Caco-2 (cell line): ENCODE measurements around the gene ANXA2. TPM values are rescaled to one million over a fixed set of nuclear protein-coding genes. Genes with fewer than 3 reads are reported as not detected.

Source experiments
- BruUV-seq: library from RNA; stranded (reverse); fragments of 400-500 nt; replicated peaks from 2 replicates; lab custom pipeline; 2021; lab: Mats Ljungman, UMichigan
- CTCF ChIA-PET: fragments of 300-600 bp; sonication (Branson Sonifier 250); formaldehyde crosslinking; loops from one replicate; lab custom pipeline; 2022; ENCODE audit warnings: antibody characterized with exemption; lab: Charles Lee
- POLR2A ChIA-PET: fragments of 300-600 bp; sonication (Branson Sonifier 250); formaldehyde crosslinking; loops from one replicate; lab custom pipeline; 2022; ENCODE audit warnings: antibody characterized with exemption; lab: Charles Lee
- DNase-seq, 2 experiments: peaks; one replicate each; pipeline versions ENCODE4 v3.0.0 to v3.0.0-alpha.2; 2020 to 2022
- H3K27me3 ChIP-seq: replicated peaks from 2 replicates; pipeline ENCODE4 v1.6.0; 2011; ENCODE audit warnings: low read length; ENCODE audit not compliant: control insufficient read depth, insufficient read depth
- H3K36me3 ChIP-seq: 2 replicates; pipeline ENCODE4 v1.5.1; 2011; ENCODE audit warnings: low read length; ENCODE audit not compliant: control insufficient read depth, insufficient read depth
- H3K4me1 ChIP-seq: fragments of 250-450 bp; sonication (Bioruptor Pico); 2 replicates; pipeline ENCODE4 v1.5.1; 2020; ENCODE audit warnings: mild to moderate bottlenecking
- H3K4me3 ChIP-seq: 2 replicates; pipeline ENCODE4 v1.5.1; 2011; ENCODE audit warnings: low read depth, mild to moderate bottlenecking, control low read depth, low read length
- H3K9me3 ChIP-seq: fragments of 250-450 bp; sonication (Bioruptor Pico); 2 replicates; pipeline ENCODE4 v1.5.1; 2020; ENCODE audit warnings: mild to moderate bottlenecking, moderate library complexity
- H3K27ac Mint-ChIP-seq: one replicate; pipeline ENCODE4 v1.8.0; 2022; ENCODE audit warnings: mixed read lengths; ENCODE audit not compliant: unreplicated experiment
- H3K27me3 Mint-ChIP-seq: one replicate; pipeline ENCODE4 v1.8.0; 2022; ENCODE audit warnings: mixed read lengths; ENCODE audit not compliant: insufficient read depth, unreplicated experiment
- H3K36me3 Mint-ChIP-seq: one replicate; pipeline ENCODE4 v1.8.0; 2022; ENCODE audit warnings: mild to moderate bottlenecking, mixed read lengths; ENCODE audit not compliant: insufficient read depth, unreplicated experiment
- H3K4me1 Mint-ChIP-seq: one replicate; pipeline ENCODE4 v1.8.0; 2022; ENCODE audit warnings: low read depth, mixed read lengths; ENCODE audit not compliant: unreplicated experiment
- H3K4me3 Mint-ChIP-seq: one replicate; pipeline ENCODE4 v1.8.0; 2022; ENCODE audit warnings: mild to moderate bottlenecking, moderate library complexity, mixed read lengths; ENCODE audit not compliant: unreplicated experiment
- H3K9me3 Mint-ChIP-seq: one replicate; pipeline ENCODE4 v1.8.0; 2022; ENCODE audit warnings: mixed read lengths; ENCODE audit not compliant: unreplicated experiment
- intact Hi-C: fragments of 100-400 bp; cut with micrococcal nuclease; formaldehyde crosslinking; loops from one replicate; pipeline ENCODE4 v1.10.0; 2022; ENCODE audit not compliant: unreplicated experiment
- total RNA-seq: library from RNA; stranded (reverse); gene quantifications from 2 replicates; pipeline ENCODE4 v1.2.3, GENCODE V29; 2022
- TF ChIP-seq, protein P1 (sequence below), 2 experiments: fragments of 200-600 bp in 1 of 2; IDR thresholded peaks; 1 replicate in 1 of 2; 2 replicates in 1 of 2; pipeline versions ENCODE4 v1.5.1 to v1.8.0; 2011 to 2022; ENCODE audit warnings: antibody characterized with exemption in 1 of 2, control low read depth in 1 of 2, inconsistent platforms in 1 of 2, low read depth in 1 of 2, low read length in 1 of 2, mild to moderate bottlenecking in 1 of 2, moderate library complexity in 1 of 2; ENCODE audit not compliant: insufficient read depth in 1 of 2, severe bottlenecking in 1 of 2, unreplicated experiment in 1 of 2

ANXA2 gene
- total RNA-seq, 1 experiment from 2014 or later: 1,141 TPM

DNA sequence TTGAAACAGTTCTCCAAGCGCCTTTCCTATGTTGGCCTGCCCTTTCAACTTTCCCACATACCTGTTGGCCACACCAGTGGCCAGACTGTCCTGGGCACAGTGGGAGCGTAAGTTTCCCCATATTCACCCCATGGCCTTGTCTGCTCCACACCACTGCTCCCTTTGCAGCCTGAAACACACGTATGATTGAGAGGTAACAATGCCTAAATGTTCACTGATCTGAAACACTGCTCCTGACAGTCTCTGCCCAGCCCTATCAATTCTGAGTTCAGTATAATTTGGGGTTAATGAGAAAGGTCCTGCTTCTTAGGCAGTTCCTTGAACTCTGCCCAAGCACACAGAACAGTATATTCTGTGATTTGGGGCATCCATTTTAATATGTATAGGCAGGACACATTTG lies 52.2 kb downstream of the ANXA2 start:
- Histone ChIP-seq H3K36me3 (peaks cover 3% of the 10 kb centered on the region), H3K27me3 (no peaks in the 10 kb centered on the region), H3K9me3 (no peaks in the 10 kb centered on the region), H3K4me3 (no peak overlapping the region), H3K4me1 (no peaks in the 10 kb centered on the region; the same call in 1 of the 2 replicates)
- Mint-ChIP-seq H3K27ac (peak overlapping the region; percentile 26), H3K27me3 (no peaks in the 10 kb centered on the region), H3K9me3 (no peaks in the 10 kb centered on the region), H3K4me3 (no peak overlapping the region), H3K36me3 (peaks cover 87% of the 10 kb centered on the region), H3K4me1 (peaks cover 7% of the 10 kb centered on the region)
- CTCF ChIA-PET: no interaction called here
- POLR2A ChIA-PET: no interaction called here
- intact Hi-C loops: no loop called here
- TF ChIP-seq, protein P1, sequence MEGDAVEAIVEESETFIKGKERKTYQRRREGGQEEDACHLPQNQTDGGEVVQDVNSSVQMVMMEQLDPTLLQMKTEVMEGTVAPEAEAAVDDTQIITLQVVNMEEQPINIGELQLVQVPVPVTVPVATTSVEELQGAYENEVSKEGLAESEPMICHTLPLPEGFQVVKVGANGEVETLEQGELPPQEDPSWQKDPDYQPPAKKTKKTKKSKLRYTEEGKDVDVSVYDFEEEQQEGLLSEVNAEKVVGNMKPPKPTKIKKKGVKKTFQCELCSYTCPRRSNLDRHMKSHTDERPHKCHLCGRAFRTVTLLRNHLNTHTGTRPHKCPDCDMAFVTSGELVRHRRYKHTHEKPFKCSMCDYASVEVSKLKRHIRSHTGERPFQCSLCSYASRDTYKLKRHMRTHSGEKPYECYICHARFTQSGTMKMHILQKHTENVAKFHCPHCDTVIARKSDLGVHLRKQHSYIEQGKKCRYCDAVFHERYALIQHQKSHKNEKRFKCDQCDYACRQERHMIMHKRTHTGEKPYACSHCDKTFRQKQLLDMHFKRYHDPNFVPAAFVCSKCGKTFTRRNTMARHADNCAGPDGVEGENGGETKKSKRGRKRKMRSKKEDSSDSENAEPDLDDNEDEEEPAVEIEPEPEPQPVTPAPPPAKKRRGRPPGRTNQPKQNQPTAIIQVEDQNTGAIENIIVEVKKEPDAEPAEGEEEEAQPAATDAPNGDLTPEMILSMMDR (IDR thresholded peaks at IDR 0.05; ENCODE audit: insufficient read depth in 1 of 2, low read depth in 1 of 2, low read length in 1 of 2, severe bottlenecking in 1 of 2, unreplicated experiment in 1 of 2): no peak
- BruUV-seq: no TSS peak
- DNase-seq: no peak

DNA sequence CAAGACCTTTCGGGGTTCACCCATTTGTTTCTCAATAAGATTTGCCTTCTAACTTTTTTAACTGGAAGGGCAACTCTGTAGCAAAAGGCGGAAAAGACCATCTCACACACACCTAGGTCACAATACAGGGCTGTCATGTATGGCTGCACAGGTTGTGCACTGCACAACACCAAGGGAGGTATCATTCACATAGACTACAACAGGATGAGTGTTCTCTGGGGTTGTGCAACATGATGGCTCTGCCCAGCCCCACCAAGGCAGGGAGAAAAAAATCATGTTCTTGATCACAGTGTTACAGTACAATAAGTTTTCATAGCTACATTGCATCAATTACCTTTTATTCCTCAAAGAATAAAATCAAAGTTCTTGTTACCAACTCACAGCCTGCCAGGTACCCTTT lies 52.8 kb downstream of the ANXA2 start:
- BruUV-seq: no TSS peak
- no peaks in the 10 kb centered on the region for H3K27me3 Mint-ChIP-seq
- DNase-seq: no peak
- H3K4me1 ChIP-seq: peaks cover 4% of the 10 kb centered on the region; the same call in 1 of the 2 replicates
- TF ChIP-seq, protein P1 (IDR thresholded peaks at IDR 0.05; ENCODE audit: insufficient read depth in 1 of 2, low read depth in 1 of 2, low read length in 1 of 2, severe bottlenecking in 1 of 2, unreplicated experiment in 1 of 2): no peak
- peaks cover 87% of the 10 kb centered on the region for H3K36me3 Mint-ChIP-seq
- H3K9me3 Mint-ChIP-seq: no peaks in the 10 kb centered on the region
- H3K4me1 Mint-ChIP-seq: peaks cover 13% of the 10 kb centered on the region
- no peak overlapping the region for H3K4me3 Mint-ChIP-seq
- no peaks in the 10 kb centered on the region for H3K9me3 ChIP-seq
- CTCF ChIA-PET: no interaction called here
- peaks cover 3% of the 10 kb centered on the region for H3K36me3 ChIP-seq
- H3K4me3 ChIP-seq: no peak overlapping the region
- H3K27me3 ChIP-seq: no peaks in the 10 kb centered on the region
- POLR2A ChIA-PET: no interaction called here
- intact Hi-C loops: no loop called here
- no peak overlapping the region for H3K27ac Mint-ChIP-seq

DNA sequence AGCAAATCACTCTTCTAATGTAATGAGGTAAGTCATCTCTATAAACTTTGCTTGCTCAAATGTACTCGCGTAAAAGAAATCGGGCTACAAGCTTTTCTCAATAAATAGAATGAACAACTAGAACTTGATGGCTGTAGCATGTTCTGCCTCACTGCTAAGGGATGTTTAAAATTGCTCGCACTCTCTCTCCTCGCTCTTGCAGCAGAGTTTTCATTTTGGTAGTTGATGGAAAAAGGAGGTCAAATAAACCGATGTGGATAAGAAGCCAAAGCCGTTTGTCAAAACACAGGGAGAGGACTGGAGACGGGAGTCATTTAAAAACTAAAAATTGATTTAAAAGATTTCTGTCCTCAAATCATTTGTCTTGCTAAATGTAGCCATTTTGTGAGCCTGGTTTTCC lies 53.3 kb downstream of the ANXA2 start:
- POLR2A ChIA-PET: no interaction called here
- H3K27ac Mint-ChIP-seq: no peak overlapping the region
- Histone ChIP-seq H3K4me3 (no peak overlapping the region), H3K27me3 (no peaks in the 10 kb centered on the region), H3K36me3 (peaks cover 3% of the 10 kb centered on the region), H3K4me1 (peaks cover 4% of the 10 kb centered on the region; the same call in 1 of the 2 replicates), H3K9me3 (no peaks in the 10 kb centered on the region)
- H3K4me1 Mint-ChIP-seq: peaks cover 14% of the 10 kb centered on the region
- no TSS peak for BruUV-seq
- no peaks in the 10 kb centered on the region for H3K27me3 Mint-ChIP-seq
- TF ChIP-seq, protein P1 (IDR thresholded peaks at IDR 0.05; ENCODE audit: insufficient read depth in 1 of 2, low read depth in 1 of 2, low read length in 1 of 2, severe bottlenecking in 1 of 2, unreplicated experiment in 1 of 2): no peak
- intact Hi-C loops: no loop called here
- no peaks in the 10 kb centered on the region for H3K9me3 Mint-ChIP-seq
- DNase-seq: no peak
- H3K4me3 Mint-ChIP-seq: no peak overlapping the region
- H3K36me3 Mint-ChIP-seq: peaks cover 83% of the 10 kb centered on the region
- CTCF ChIA-PET: no interaction called here
